Adrenal gland (tissue), 12 donors: ENCODE data around the gene NT5C1B. TPM values are rescaled to one million over a fixed set of nuclear protein-coding genes. Genes with fewer than 3 reads are reported as not detected.

Experiments
- DNase-seq, 7 donors: peaks; one replicate each; pipeline ENCODE4 v3.0.0-alpha.2; 2019 to 2020
- H3K27ac ChIP-seq, 5 donors: fragments of 200-600 bp; sonication (generic) in 4 of 5; 1 replicate in 3 of 5; 2 replicates in 2 of 5; pipeline versions ENCODE4 v1.5.1 to v1.8.0; 2016 to 2020; ENCODE audit warnings: mild to moderate bottlenecking in 1 of 5
- H3K27me3 ChIP-seq: fragments of 200-600 bp; 2 replicates; pipeline ENCODE4 v1.8.0; 2021
- H3K36me3 ChIP-seq, 2 donors: fragments of 200-600 bp; replicated peaks in 1 of 2; 1 replicate in 1 of 2; 2 replicates in 1 of 2; pipeline versions ENCODE4 v1.5.1 to v1.8.0; 2018 to 2022
- H3K4me1 ChIP-seq, 2 donors: fragments of 200-600 bp; replicated peaks in 1 of 2; 1 replicate in 1 of 2; 2 replicates in 1 of 2; pipeline versions ENCODE4 v1.5.1 to v1.8.0; 2018 to 2021
- H3K4me3 ChIP-seq, 4 donors: fragments of 200-600 bp; sonication (generic) in 3 of 4; one replicate each; pipeline ENCODE4 v1.5.1; 2016 to 2018
- H3K9me3 ChIP-seq, 3 donors: fragments of 200-600 bp; sonication (generic) in 1 of 3; replicated peaks in 1 of 3; 1 replicate in 2 of 3; 2 replicates in 1 of 3; pipeline versions ENCODE4 v1.5.1 to v1.8.0; 2016 to 2021
- POLR2A ChIP-seq, 2 donors: fragments of 450-650 bp; IDR thresholded peaks; one replicate each; pipeline ENCODE4 v1.6.1; 2017; ENCODE audit warnings: antibody characterized with exemption in 2 of 2, mild to moderate bottlenecking in 2 of 2, moderate library complexity in 1 of 2
- WGBS, 4 donors: extraction: QIAGEN DNeasy Blood & Tissue Kit in 2 of 4; methylation state at CpG; one replicate each; pipeline versions ENCODE4 v1.1.5 to v1.1.7; 2013 to 2017; 5-methylcytosine and 5-hydroxymethylcytosine counted together
- intact Hi-C, 2 donors: fragments of 100-400 bp; cut with DNase I; formaldehyde crosslinking; loops; one replicate each; pipeline versions ENCODE4 v1.14.1 to v1.15.0; 2022 to 2023
- polyA plus RNA-seq, 3 donors: library from polyadenylated mRNA; stranded (reverse); fragments of 200-250 nt in 2 of 3; fragments of 350-450 nt in 1 of 3; fragmentation: Illumina TruSeq in 1 of 3; extraction: RNeasy Lipid Tissue Mini Kit (QIAGEN cat#74804) in 1 of 3; gene quantifications; one replicate each; pipeline ENCODE4 v1.2.3, GENCODE V29; 2013 to 2014
- total RNA-seq, 9 donors: library from RNA; depleted of rRNA in 4 of 9; stranded (reverse); fragments of >200 nt in 4 of 9; fragments of 120-200 nt in 1 of 9; fragmentation: NEBNext Ultra II Directional in 1 of 9; extraction: Animal tissue kit (Norgen Biotek cat#: 25700) in 1 of 9; gene quantifications; one replicate each; pipeline versions ENCODE4 v1.1.0 to v1.2.4, GENCODE V29; 2013 to 2023
- TF ChIP-seq, protein P1 (sequence below), 6 experiments: fragments of 450-650 bp in 4 of 6; fragments of 200-600 bp in 2 of 6; sonication (generic) in 1 of 6; IDR thresholded peaks; 1 replicate in 5 of 6; 2 replicates in 1 of 6; pipeline versions ENCODE4 v1.5.1 to v1.8.0; 2016 to 2021; ENCODE audit warnings: antibody characterized with exemption in 6 of 6, mild to moderate bottlenecking in 2 of 6, moderate library complexity in 1 of 6
- donor health status: healthy with polysubstance abuse.
- donor health status: Bipolar disorder and iron deficiency.
- donor health status: DM: yes; HTN: yes; CAD: no.
- donor health status: DM: no; HTN: no; CAD: no.
- donor health status: DM: no; HTN: no; CAD: no.
- donor health status: DM: yes; HTN: yes; CAD: no.

NT5C1B gene
- total and polyA plus RNA-seq, 12 donors: not detected

DNA sequence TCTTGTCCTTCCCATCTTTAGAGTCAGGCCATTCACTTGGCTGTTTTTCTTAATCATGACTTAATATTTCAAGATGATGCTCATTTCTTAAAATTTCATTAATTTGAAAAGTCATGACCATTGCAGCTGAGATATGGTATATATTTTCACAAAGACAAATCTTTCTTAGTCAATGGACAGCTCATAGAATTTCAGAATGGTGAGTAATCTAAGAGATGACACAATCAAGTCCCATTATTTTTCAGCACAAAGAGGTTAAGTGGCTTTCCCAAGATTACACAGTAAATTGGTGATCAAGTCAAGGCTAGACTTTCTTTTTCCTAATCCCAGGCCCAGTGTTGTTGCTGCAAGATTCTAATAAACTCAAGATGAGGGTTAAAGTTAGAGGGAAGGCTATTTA is 34.4 kb upstream of the NT5C1B start:
- Histone ChIP-seq H3K27me3 (no peaks in the 10 kb centered on the region), H3K27ac (no peak overlapping the region), H3K36me3 (no peaks in the 10 kb centered on the region), H3K4me1 (peaks cover 3 to 7% of the 10 kb centered on the region in 2 donors), H3K4me3 (no peak overlapping the region), H3K9me3 (no peaks in the 10 kb centered on the region)
- intact Hi-C loops: no loop called here
- no peak for DNase-seq
- no peak for TF ChIP-seq POLR2A (IDR thresholded peaks at IDR 0.05)
- TF ChIP-seq, protein P1, sequence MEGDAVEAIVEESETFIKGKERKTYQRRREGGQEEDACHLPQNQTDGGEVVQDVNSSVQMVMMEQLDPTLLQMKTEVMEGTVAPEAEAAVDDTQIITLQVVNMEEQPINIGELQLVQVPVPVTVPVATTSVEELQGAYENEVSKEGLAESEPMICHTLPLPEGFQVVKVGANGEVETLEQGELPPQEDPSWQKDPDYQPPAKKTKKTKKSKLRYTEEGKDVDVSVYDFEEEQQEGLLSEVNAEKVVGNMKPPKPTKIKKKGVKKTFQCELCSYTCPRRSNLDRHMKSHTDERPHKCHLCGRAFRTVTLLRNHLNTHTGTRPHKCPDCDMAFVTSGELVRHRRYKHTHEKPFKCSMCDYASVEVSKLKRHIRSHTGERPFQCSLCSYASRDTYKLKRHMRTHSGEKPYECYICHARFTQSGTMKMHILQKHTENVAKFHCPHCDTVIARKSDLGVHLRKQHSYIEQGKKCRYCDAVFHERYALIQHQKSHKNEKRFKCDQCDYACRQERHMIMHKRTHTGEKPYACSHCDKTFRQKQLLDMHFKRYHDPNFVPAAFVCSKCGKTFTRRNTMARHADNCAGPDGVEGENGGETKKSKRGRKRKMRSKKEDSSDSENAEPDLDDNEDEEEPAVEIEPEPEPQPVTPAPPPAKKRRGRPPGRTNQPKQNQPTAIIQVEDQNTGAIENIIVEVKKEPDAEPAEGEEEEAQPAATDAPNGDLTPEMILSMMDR (IDR thresholded peaks at IDR 0.05): no peak

DNA sequence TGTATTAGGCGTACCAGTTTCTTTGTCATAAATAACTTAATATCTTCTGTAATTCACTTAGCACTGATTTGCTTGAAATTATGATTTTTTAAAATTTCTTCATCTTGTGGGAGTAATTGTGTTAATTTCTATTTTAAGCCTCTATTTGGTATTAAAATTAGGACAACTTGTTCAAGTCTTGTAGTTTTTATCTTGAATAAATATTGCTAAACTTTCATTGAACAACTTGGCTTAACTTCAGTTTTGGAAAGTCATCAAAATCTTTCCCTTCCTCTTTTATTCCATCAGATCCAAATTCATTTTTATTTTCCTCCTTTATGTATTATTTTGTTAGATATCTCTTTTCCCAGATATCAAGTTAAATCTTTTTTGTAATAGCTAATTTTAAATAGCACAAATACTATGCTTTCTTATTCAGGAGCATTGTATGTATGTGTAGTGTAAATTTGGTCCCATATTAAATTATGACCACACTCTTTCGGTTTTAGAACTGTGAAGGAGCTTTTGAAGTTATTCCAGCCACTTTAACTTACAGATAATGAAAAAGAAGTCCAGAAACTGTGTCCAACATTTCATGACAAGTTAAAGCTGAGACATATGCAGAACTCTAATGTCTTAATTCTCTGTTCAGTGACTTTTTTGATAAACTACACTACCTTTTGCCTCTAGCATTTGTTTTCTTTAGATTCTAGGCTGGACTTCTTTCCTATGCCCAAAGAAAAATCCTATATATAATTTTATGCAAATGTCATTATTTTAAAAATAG is 31.7 kb upstream of the NT5C1B start:
- TF ChIP-seq, protein P1 (IDR thresholded peaks at IDR 0.05): no peak
- TF ChIP-seq POLR2A (IDR thresholded peaks at IDR 0.05): no peak
- Histone ChIP-seq H3K9me3 (no peaks in the 10 kb centered on the region), H3K4me1 (peaks cover 1 to 3% of the 10 kb centered on the region in 2 donors), H3K27ac (no peak overlapping the region), H3K36me3 (no peaks in the 10 kb centered on the region), H3K27me3 (no peaks in the 10 kb centered on the region), H3K4me3 (no peak overlapping the region)
- DNase-seq: no peak
- 55 to 71% (median 66%) methylated on average over 2 of the region's 2 CpGs for WGBS, 4 donors
- intact Hi-C loops: no loop called here

DNA sequence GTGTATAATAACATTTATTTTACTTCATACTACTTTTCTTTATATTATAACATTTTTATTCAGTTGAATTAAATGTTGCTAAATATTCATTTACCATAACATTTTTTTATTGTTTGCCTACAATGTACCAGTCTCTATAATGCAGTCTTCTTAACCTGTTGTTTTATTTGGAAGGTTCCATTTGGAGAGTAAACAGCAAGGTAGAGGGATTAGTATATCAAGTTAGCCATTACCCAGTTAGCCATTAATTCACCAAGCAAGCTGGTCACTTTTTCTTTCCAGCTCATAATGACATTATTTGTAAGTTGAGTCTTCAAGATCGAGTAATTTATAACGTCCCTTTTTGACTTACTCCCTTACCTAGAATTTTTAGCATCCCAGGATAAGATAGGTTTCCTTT is 29.7 kb upstream of the NT5C1B start:
- WGBS, 4 donors: 78 to 92% (median 87%) methylated on average over 2 of the region's 2 CpGs
- no peak for TF ChIP-seq POLR2A (IDR thresholded peaks at IDR 0.05)
- TF ChIP-seq, protein P1 (IDR thresholded peaks at IDR 0.05): no peak

DNA sequence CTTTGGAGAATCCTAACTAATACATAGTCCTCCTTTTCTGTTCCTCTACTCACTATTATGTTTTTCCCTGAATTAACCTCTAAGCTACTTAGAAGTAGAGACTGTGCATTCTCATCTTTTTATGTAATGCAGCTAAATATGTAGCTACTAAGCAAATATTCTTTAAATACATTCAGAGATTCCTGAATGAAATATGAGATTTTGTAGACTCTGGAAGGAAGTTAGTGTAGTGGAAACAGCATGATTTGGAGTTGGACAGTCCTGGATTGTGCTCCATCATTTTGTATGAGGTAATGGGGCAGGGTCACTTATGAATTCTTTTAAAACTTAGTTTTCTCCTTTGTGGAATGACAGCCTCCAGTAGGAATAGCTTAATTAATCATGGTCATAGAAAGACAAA is 24.7 kb upstream of the NT5C1B start:
- TF ChIP-seq POLR2A (IDR thresholded peaks at IDR 0.05): no peak
- TF ChIP-seq, protein P1 (IDR thresholded peaks at IDR 0.05): no peak
- DNase-seq: no peak
- no peak overlapping the region for H3K27ac ChIP-seq

More for the DNA sequence above, 29.7 kb upstream of the NT5C1B start:
- H3K27me3 ChIP-seq: no peaks in the 10 kb centered on the region
- H3K4me1 ChIP-seq: peaks cover 0 to 3% of the 10 kb centered on the region in 2 donors
- no peaks in the 10 kb centered on the region for H3K9me3 ChIP-seq
- intact Hi-C loops: no loop called here
- DNase-seq: no peak
- H3K27ac ChIP-seq: no peak overlapping the region
- no peak overlapping the region for H3K4me3 ChIP-seq
- no peaks in the 10 kb centered on the region for H3K36me3 ChIP-seq

More for the DNA sequence above, 24.7 kb upstream of the NT5C1B start:
- no peaks in the 10 kb centered on the region for H3K36me3 ChIP-seq
- no peaks in the 10 kb centered on the region for H3K4me1 ChIP-seq
- no peaks in the 10 kb centered on the region for H3K9me3 ChIP-seq
- intact Hi-C loops: no loop called here
- no peak overlapping the region for H3K4me3 ChIP-seq
- no peaks in the 10 kb centered on the region for H3K27me3 ChIP-seq
